OCI-LY7 (cell line): ENCODE results near the gene ALG6. TPM values are rescaled to one million over a fixed set of nuclear protein-coding genes. Genes with fewer than 3 reads are reported as not detected.

ENCODE experiments used
- BruUV-seq: library from RNA; stranded (reverse); fragments of 400-500 nt; replicated peaks from 2 replicates; lab custom pipeline; 2021; lab: Mats Ljungman, UMichigan
- CTCF ChIA-PET: fragments of 300-600 bp; sonication (Branson Sonifier 250); formaldehyde crosslinking; loops from one replicate; lab custom pipeline; 2022; ENCODE audit warnings: antibody characterized with exemption; ENCODE audit not compliant: unreplicated experiment; lab: Charles Lee
- POLR2A ChIA-PET: fragments of 300-600 bp; sonication (Branson Sonifier 250); formaldehyde crosslinking; loops from one replicate; lab custom pipeline; 2022; ENCODE audit warnings: antibody characterized with exemption; lab: Charles Lee
- DNase-seq: peaks from one replicate; pipeline ENCODE4 v3.0.0-alpha.2; 2015; ENCODE audit warnings: low spot score
- H2AFZ ChIP-seq: fragments of 200-600 bp; sonication (generic), shearing (Covaris generic); 2 replicates; pipeline ENCODE4 v1.6.1; 2014; ENCODE audit warnings: mild to moderate bottlenecking, antibody characterized with exemption, low read length, moderate library complexity
- H3K27ac ChIP-seq: fragments of 200-600 bp; sonication (generic); 2 replicates; pipeline ENCODE4 v1.5.1; 2014; ENCODE audit warnings: mixed run types, low read depth, mild to moderate bottlenecking, moderate library complexity, low read length, inconsistent platforms; ENCODE audit not compliant: poor library complexity, severe bottlenecking
- H3K36me3 ChIP-seq: fragments of 200-600 bp; sonication (generic); 2 replicates; pipeline ENCODE4 v1.6.1; 2014; ENCODE audit warnings: mild to moderate bottlenecking, antibody characterized with exemption, low read length, moderate library complexity, mixed read lengths; ENCODE audit not compliant: insufficient read depth
- H3K4me1 ChIP-seq: fragments of 200-600 bp; sonication (generic); 2 replicates; pipeline ENCODE4 v1.5.1; 2014; ENCODE audit warnings: mild to moderate bottlenecking, low read length; ENCODE audit not compliant: insufficient read depth, poor library complexity, severe bottlenecking
- H3K4me2 ChIP-seq: fragments of 200-600 bp; sonication (generic); 2 replicates; pipeline ENCODE4 v1.6.1; 2014; ENCODE audit warnings: mild to moderate bottlenecking, low read length
- H3K4me3 ChIP-seq: fragments of 200-600 bp; sonication (generic); 2 replicates; pipeline ENCODE4 v1.5.1; 2014; ENCODE audit warnings: mild to moderate bottlenecking, low read depth, low read length; ENCODE audit not compliant: poor library complexity, severe bottlenecking
- H3K79me2 ChIP-seq: fragments of 200-600 bp; sonication (generic); 2 replicates; pipeline ENCODE4 v1.6.1; 2016; ENCODE audit warnings: low read depth, mild to moderate bottlenecking, low read length, moderate library complexity, mixed read lengths; ENCODE audit not compliant: insufficient read depth
- H3K9me2 ChIP-seq: fragments of 200-600 bp; sonication (generic); 2 replicates; pipeline ENCODE4 v1.6.1; 2016; ENCODE audit warnings: mild to moderate bottlenecking, low read length, mixed read lengths; ENCODE audit not compliant: insufficient read depth
- H3K9me3 ChIP-seq: fragments of 200-600 bp; sonication (generic); 2 replicates; pipeline ENCODE4 v1.6.1; 2014; ENCODE audit warnings: mild to moderate bottlenecking, mixed run types, low read length, mixed read lengths
- H4K20me1 ChIP-seq: fragments of 200-600 bp; sonication (generic); 2 replicates; pipeline ENCODE4 v1.6.1; 2014; ENCODE audit warnings: mild to moderate bottlenecking, antibody characterized with exemption, low read length, moderate library complexity, mixed read lengths; ENCODE audit not compliant: insufficient read depth
- EZH2phosphoT487 ChIP-seq: fragments of 200-600 bp; sonication (generic); IDR thresholded peaks from 2 replicates; pipeline ENCODE4 v1.6.1; 2018; ENCODE audit warnings: low read depth, borderline replicate concordance, mild to moderate bottlenecking, mixed run types, antibody characterized with exemption, low read length, moderate library complexity, mixed read lengths
- intact Hi-C: fragments of 100-400 bp; cut with micrococcal nuclease; formaldehyde crosslinking; loops from one replicate; pipeline ENCODE4 v1.10.0; 2022; ENCODE audit not compliant: unreplicated experiment
- total RNA-seq, 2 experiments: library from RNA; depleted of rRNA in 1 of 2; stranded (reverse); fragments of >200 nt in 1 of 2; shearing (Covaris generic) in 1 of 2; gene quantifications; 2 replicates each; pipeline ENCODE4 v1.2.3, GENCODE V29; 2014 to 2022
- TF ChIP-seq, protein P1 (sequence below): fragments of 200-600 bp; sonication (generic); conservative IDR thresholded peaks from 2 replicates; pipeline ENCODE4 v1.5.1; 2014; ENCODE audit warnings: mild to moderate bottlenecking, antibody characterized with exemption, low read length, moderate library complexity, mixed read lengths

Gene ALG6
- total RNA-seq, 2 experiments from 2014 or later = 29.3 to 34.1 TPM

DNA sequence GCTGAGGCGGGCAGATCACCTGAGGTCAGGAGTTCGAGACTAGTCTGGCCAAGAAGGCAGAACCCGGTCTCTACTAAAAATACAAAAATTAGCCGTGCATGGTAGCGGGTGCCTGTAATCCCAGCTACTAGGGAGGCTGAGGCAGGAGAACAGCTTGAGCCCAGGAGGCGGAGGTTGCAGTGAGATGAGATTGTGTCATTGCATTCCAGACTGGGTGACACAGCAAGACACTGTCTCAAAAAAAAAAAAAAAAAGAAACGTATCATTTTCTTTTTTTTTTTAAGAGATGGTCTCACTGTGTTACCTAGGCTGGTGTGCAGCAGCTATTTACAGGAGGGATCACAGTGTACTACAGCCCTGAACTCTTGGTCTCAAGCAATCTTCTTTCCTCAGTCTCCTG is 108.3 kb downstream of the ALG6 start:
- Histone ChIP-seq H2AFZ (no peak overlapping the region), H3K4me3 (no peak overlapping the region), H3K36me3 (peaks cover 62% of the 10 kb centered on the region), H3K9me2 (no peaks in the 10 kb centered on the region), H3K9me3 (no peaks in the 10 kb centered on the region), H3K79me2 (no peaks in the 10 kb centered on the region), H4K20me1 (no peaks in the 10 kb centered on the region), H3K4me2 (no peak overlapping the region), H3K4me1 (no peaks in the 10 kb centered on the region), H3K27ac (no peak overlapping the region)
- TF ChIP-seq, protein P1, sequence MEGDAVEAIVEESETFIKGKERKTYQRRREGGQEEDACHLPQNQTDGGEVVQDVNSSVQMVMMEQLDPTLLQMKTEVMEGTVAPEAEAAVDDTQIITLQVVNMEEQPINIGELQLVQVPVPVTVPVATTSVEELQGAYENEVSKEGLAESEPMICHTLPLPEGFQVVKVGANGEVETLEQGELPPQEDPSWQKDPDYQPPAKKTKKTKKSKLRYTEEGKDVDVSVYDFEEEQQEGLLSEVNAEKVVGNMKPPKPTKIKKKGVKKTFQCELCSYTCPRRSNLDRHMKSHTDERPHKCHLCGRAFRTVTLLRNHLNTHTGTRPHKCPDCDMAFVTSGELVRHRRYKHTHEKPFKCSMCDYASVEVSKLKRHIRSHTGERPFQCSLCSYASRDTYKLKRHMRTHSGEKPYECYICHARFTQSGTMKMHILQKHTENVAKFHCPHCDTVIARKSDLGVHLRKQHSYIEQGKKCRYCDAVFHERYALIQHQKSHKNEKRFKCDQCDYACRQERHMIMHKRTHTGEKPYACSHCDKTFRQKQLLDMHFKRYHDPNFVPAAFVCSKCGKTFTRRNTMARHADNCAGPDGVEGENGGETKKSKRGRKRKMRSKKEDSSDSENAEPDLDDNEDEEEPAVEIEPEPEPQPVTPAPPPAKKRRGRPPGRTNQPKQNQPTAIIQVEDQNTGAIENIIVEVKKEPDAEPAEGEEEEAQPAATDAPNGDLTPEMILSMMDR = no peak
- no peak for TF ChIP-seq EZH2phosphoT487
- intact Hi-C loops = no loop called here
- ChIA-PET POLR2A (interaction anchor here (0.7 to 1.7 kb wide), 6 partner anchors 9 to 69 kb away, joined by 3 to 8 read pairs (median 3); no protein-coding TSS in a partner anchor), CTCF (no interaction called here)
- no peak for DNase-seq
- BruUV-seq = no TSS peak

DNA sequence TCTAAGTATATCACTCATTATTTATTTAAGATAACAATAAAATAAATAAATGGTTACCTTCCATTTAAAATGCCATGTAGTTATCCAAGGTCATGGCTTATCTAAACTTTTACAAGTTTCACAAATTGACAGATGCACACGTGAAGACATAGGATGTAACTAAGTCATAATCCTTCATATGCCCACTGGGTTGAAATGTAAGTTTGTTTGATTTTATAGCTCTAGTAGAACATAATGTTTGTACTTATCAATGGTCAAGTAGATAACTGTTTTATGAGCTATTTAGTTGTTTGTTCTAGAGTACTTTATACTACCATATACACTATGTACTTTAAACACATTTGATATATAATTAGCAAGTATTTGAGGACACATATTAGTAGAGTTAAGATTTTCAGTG is 112.6 kb downstream of the ALG6 start:
- CTCF ChIA-PET = no interaction called here
- no peak overlapping the region for H3K27ac ChIP-seq
- POLR2A ChIA-PET = interaction anchor here (0.7 kb wide), 1 partner anchor 62 kb away, joined by 4 read pairs; no protein-coding TSS in a partner anchor
- intact Hi-C loops = no loop called here
- no peak for DNase-seq
- H3K4me2 ChIP-seq = no peak overlapping the region
- H2AFZ ChIP-seq = no peak overlapping the region
- no peaks in the 10 kb centered on the region for H3K79me2 ChIP-seq
- no peaks in the 10 kb centered on the region for H3K9me2 ChIP-seq
- no peaks in the 10 kb centered on the region for H4K20me1 ChIP-seq
- TF ChIP-seq, protein P1 = no peak
- no peak for TF ChIP-seq EZH2phosphoT487
- no peaks in the 10 kb centered on the region for H3K9me3 ChIP-seq
- no peak overlapping the region for H3K4me3 ChIP-seq
- no TSS peak for BruUV-seq
- no peaks in the 10 kb centered on the region for H3K4me1 ChIP-seq
- peaks cover 61% of the 10 kb centered on the region for H3K36me3 ChIP-seq

DNA sequence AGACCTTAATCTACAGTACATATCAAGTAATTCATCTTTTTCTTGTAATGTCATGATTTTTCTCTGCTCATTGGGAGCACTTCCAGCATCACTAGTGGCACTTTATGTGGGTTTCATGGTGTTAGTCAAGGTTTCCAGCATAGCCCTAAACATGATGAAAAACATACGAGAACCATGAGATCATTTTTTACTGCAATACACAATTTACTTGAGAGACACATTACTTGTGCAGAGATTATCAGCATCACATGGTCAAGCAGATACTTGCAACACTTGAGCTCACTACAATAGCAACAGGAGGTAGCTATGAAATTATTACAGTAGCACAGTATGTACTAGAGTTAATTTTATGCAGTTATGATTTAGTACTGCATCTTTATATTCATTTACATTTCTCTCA is 119.2 kb downstream of the ALG6 start:
- H2AFZ ChIP-seq = no peak overlapping the region
- ChIA-PET CTCF (no interaction called here), POLR2A (interaction anchor here (0.9 kb wide), 1 partner anchor 1026 kb away, joined by 3 read pairs; no protein-coding TSS in a partner anchor)
- no peaks in the 10 kb centered on the region for H3K4me1 ChIP-seq
- H3K79me2 ChIP-seq = peaks cover 8% of the 10 kb centered on the region; the same call in 1 of the 2 replicates
- no peak overlapping the region for H3K27ac ChIP-seq
- H4K20me1 ChIP-seq = no peaks in the 10 kb centered on the region
- BruUV-seq = no TSS peak
- H3K9me3 ChIP-seq = no peaks in the 10 kb centered on the region
- H3K4me3 ChIP-seq = no peak overlapping the region
- no peaks in the 10 kb centered on the region for H3K9me2 ChIP-seq
- intact Hi-C loops = no loop called here
- TF ChIP-seq, protein P1 = no peak
- TF ChIP-seq EZH2phosphoT487 = no peak
- H3K4me2 ChIP-seq = no peak overlapping the region
- peaks cover 52% of the 10 kb centered on the region for H3K36me3 ChIP-seq
- DNase-seq = no peak
